C4-2B (cell line): ENCODE data around the gene THEM5.
"Not testable (repeated sequence)": the region's sequence is repeated elsewhere in the genome, so short reads cannot be mapped to it uniquely, and the experiment has no call there.

Source experiments
- CTCF ChIP-seq: fragments of 450-650 bp; conservative IDR thresholded peaks from 2 replicates; pipeline ENCODE4 v1.5.1; 2017; ENCODE audit warnings: mild to moderate bottlenecking
- ZFX ChIP-seq: fragments of 450-650 bp; IDR thresholded peaks from 2 replicates; pipeline ENCODE4 v1.6.1; 2017

GRCh38 chr1:151855516-151855915 lies 2.0 kb upstream of the THEM5 start:
- not testable (repeated sequence) for TF ChIP-seq CTCF, ZFX
